Cerebellar nuclear complex (tissue), 1 donor: Measurements from ENCODE around the gene ANKRD16.
"Not testable (repeated sequence)": the region's sequence is repeated elsewhere in the genome, so short reads cannot be mapped to it uniquely, and the experiment has no call there.

ENCODE experiments used
- DNase-seq, 2 experiments: peaks; one replicate each; lab custom pipeline; 2025; lab: John Stamatoyannopoulos, UW

The ANKRD16 gene

GRCh38 chr10:5903563-5903962 is 13.9 kb upstream of the ANKRD16 start:
- DNase-seq, result no peak

DNA sequence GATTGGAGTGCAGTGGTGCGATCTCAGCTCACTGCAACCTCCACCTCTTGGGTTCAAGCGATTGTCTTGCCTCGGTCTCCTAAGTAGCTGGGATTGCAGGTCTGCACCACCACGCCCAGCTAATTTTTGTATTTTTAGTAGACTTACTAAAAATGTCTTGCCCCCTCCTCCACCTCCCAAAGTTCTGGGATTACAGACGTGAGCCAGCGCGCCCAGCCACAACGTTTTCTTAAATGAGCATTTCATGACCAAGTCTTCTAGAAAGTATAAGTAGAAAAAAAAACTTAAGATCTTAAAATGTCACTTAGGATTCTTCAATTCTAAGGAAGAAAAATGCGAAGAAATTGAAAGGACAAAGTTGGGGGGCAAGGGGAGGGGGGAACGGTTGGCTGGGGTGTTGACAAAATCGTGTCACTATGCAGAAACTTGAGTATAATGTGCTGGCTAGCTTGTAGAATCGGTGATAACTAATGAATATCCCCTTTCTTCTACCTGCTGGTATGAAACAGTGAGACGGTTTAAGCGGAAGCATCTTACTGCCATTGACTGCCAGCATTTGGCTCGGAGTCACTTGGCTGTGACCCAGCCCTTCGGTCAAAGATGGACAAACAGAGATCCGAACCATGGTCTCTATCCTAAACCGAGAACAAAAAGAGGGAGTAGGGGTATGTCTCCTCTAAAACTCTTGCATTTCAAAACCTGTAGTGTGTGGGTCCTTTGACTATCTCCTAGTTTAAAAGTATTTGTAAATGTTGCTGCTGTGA is 13.0 kb upstream of the ANKRD16 start:
- DNase-seq, result no peak

GRCh38 chr10:5900247-5900646 is 10.6 kb upstream of the ANKRD16 start:
- DNase-seq, result no peak

- DNase-seq, result no peak
Measured at GRCh38 chr10:5898163-5898562, 8.5 kb upstream of the ANKRD16 start.

- no peak for DNase-seq
Measured at GRCh38 chr10:5897504-5897903, 7.8 kb upstream of the ANKRD16 start.

- DNase-seq, result no peak
Measured at GRCh38 chr10:5897053-5897340, 7.3 kb upstream of the ANKRD16 start.

GRCh38 chr10:5896208-5897052 is 6.7 kb upstream of the ANKRD16 start:
- no peak for DNase-seq

- DNase-seq, result no peak
Measured at GRCh38 chr10:5895804-5896203, 6.1 kb upstream of the ANKRD16 start.

DNA sequence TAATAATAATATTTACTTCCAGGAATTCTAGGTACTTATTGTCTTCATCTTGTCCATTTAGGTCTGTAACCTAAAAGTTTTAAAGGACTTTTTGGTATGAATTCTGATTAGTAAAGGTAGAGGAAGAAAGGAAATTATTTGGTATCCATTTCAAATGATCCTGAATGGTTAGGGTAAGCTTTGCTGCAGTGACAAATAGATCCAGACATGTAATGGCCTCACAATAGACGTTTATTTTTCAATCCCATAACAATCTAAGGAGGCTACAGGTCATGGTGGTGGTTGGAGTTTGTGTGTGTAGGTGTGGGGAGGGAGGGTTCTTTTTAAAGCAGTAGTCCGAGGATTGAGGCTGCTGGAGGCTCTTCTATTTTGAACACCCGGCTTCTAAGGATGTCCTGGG is 5.7 kb upstream of the ANKRD16 start:
- DNase-seq, result no peak

DNA sequence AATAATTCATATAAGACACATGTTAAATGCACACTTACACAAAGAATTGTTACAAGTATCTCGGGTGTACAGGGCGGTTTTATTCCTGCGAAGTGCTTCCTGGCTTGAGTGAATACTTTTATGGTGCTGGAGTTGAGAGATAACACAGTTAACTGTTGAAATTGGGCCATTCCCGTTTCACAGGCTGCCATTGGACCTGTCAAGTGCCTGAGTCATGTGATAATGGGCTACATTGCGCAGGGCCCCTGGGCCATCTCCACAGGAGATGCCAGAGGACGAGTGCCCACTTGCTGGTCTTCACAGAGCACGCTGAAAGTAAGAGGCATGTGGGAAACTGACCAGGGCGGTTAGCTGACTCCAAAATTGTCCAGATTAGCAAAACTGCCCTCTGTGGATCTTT is 5.2 kb upstream of the ANKRD16 start:
- no peak for DNase-seq

DNA sequence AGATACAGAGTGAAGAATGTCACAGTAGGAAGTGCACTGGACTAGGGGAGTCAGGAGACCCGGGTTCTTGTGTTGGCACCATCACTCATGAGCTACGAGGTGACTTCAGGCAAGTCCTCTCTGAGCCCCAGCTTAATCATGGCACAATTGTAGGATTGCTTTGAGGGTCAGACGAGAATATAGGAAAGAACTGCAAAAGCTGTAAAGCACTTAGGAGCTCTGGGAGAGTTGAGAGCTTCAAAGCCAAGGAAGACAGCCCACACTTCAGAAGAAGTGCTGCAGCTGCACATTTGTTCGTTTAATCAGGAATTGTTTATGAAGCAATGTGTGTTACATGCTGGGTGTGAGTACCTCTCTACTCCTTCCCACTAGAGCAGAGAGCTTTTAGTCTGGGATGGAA is 4.7 kb upstream of the ANKRD16 start:
- no peak for DNase-seq

DNA sequence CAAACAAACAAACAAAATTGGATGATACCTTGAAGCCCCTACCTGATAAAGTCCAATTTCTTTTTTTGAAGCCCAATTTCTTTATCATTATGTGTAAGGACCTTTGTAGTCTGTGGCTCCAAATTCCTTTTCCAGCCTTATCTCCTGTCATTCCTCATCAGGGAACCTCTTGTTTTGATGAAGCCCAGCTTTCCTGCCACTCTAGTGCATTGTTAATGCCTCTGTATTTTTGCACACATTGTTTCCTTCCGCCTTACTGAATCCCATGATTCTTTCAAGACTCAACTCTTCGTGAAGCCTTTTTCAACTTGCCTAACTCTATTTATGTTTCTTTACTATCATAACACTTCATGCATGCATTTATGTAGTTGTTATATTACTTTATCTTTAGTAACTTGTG is 3.6 kb upstream of the ANKRD16 start:
- DNase-seq, result no peak

DNA sequence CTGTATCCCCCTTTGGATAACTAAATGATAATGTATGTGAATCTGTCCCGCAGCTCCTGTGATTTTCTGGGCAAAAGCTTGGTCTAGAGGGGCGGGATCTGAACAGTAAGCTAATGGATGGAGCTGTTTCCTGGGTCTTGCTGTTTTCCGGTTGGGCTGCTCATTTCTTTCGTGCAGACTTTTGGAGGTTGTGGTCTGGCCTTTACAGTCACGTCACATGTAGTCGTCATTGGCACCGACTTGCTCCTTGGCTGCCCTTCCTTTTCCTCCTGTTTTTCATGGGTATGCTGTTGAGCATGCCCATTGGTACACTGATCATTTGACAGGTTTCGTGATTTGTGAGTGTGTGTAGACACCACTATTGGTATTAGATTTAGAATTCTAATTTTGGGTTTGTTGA is 2.3 kb upstream of the ANKRD16 start:
- no peak for DNase-seq

GRCh38 chr10:5891009-5891408 is 1.3 kb upstream of the ANKRD16 start:
- no peak for DNase-seq

DNA sequence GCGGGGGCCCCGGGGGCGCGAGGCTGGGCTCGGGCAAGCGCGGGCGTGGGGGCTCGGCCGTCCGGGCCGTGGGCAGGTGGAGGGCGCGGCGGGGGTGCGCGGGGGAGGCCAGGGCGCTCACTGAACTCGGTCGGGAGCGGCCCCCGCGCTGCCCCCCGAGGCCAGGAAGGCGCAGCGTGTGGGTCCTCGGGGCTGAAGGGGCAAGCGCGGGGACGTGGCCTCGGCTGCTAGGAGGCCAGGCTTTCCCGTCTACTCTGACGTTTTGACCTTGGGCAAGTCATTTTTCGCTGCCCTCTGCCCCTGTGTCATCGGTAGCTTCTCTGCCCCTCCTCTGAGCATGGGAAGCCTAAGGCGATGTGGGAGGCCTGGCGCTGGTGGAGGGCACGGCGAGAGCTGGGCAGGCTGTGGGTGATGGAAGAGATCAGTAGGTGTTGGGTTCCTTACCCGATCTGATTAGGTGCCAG is 791 bp upstream of the ANKRD16 start:
- DNase-seq, result no peak

GRCh38 chr10:5888843-5889623 is 660 bp downstream of the ANKRD16 start:
- no peak for DNase-seq

DNA sequence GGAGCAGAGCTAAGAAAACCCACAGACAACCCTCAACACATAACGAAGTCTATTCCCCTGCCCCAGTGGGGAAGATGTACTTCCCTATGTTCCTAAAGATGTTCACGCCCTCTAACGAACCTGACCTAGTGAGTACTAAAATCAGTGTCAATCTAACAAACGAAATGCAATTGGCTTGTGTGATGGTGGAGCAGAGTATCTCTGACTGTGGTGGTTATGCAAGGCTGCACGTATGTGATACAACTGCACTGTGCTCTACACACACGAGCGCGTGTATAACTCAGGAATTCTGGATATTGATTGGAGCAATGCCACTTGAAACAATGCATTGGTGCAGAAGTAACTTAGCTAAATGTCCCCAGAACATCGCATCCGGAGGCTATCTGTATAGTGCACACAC is 1.3 kb downstream of the ANKRD16 start:
- no peak for DNase-seq

DNA sequence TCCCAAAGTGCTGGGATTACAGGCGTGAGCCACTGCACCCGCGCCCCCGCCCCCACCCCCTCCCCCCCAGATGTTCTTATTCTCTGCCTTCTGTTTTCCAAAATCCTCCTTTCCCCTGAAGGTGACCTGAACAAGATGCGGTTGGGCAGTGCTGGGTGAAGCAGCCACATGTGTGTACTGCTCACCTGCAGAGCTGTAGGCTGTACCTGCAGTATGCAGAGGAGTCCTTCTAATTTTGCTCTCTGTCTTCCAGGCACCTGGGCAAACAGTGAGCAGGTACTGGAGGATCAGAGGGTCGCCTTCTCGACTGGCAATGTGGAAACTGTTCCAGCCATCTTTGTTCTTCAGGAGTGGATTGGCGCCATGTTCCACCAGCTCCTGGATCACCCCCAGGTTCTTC is 2.1 kb downstream of the ANKRD16 start:
- DNase-seq, result no peak

DNA sequence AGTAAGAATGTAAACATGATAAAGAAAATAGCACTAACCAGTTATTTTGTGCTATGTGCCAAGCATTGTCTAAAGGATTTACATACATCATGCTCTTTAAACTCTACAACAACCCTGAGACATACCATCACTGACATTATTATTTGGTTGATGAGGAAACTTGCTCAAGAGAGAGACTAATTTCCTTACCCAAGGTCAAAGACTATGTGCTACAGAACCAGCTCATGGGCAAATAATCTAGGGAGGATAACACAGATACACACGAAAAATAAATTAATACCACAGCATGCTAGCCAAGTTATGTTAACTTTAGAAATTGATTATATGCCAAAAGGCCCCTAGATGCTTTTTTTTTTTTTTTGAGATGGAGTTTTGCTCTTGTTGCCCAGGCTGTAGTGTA is 2.7 kb downstream of the ANKRD16 start:
- DNase-seq, result no peak

- no peak for DNase-seq
Measured at GRCh38 chr10:5885619-5886018, 4.1 kb downstream of the ANKRD16 start.

DNA sequence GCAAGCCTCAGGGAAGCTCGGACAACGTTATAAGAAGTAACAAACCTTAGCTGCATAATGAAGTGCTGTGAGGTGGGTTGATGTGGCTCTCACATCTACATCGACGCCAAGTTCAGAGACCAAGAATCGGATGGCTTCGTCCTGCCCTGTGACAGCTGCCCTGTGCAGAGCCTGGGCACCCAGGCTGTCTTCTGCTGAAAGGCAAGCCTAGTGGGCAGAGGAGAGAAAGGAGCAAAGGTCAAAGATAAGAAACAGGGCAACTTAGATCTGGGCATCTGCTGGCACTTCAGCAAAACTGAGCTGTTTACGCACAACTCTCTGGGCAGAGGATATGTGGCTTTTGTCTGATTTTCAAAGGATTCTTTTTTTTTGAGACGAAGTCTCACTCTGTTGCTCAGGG is 6.7 kb downstream of the ANKRD16 start:
- DNase-seq, result no peak

- not testable (repeated sequence) for DNase-seq
Measured at GRCh38 chr10:5877041-5877440, 12.7 kb downstream of the ANKRD16 start.
